Measurements from ENCODE around the gene INTS2.

Gene INTS2

GRCh38 chr17:61846761-61847375 lies 80.9 kb downstream of the INTS2 start:
- no peak for TF ChIP-seq CTCF (conservative IDR thresholded peaks at IDR 0.05)
- no peak for TF ChIP-seq ZFX (IDR thresholded peaks at IDR 0.05)
- no peak overlapping the region for H3K27ac ChIP-seq

DNA sequence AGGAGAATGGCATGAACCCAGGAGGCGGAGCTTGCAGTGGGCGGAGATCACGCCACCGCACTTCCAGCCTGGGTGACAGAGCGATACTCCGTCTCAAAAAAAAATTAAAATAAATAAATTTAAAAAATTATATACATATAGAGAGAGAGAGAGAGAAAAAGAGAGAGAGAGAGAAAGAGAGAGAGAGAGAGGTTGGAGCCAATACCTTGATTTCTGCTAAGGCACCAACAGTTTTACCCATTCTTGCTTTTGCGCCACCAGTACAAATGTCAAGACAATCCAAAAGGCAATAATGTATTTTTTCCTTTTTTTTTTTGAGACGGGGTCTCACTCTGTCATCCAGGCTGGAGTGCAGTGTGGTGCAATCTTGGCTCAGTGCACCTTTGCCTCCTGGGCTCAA lies 81.7 kb downstream of the INTS2 start:
- H3K27ac ChIP-seq = no peak overlapping the region
- TF ChIP-seq CTCF (conservative IDR thresholded peaks at IDR 0.05) = no peak
- no peak for TF ChIP-seq ZFX (IDR thresholded peaks at IDR 0.05)

DNA sequence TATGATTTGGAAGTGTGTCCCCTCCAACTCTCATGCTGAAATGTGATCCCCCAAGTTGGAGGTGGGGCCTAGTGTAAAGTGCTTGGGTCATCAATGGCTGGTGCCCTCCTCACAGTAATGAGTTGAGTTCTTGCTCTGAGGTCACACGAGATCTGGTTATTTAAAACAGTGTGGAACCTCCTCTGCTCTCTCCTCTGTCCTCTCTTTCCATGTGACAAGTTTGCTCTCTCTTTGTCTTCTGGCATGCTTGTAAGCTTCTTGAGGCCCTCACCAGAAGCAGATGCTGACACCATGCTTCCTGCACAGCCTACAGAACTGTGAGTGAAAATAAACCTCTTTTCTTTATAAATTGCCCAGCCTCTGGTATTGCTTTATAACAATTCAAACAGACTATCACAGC lies 84.3 kb downstream of the INTS2 start:
- no peak overlapping the region for H3K27ac ChIP-seq
- TF ChIP-seq CTCF (conservative IDR thresholded peaks at IDR 0.05) (no peak), ZFX (IDR thresholded peaks at IDR 0.05) (no peak)

- H3K27ac ChIP-seq = no peak overlapping the region
- TF ChIP-seq CTCF (conservative IDR thresholded peaks at IDR 0.05) = no peak
- no peak for TF ChIP-seq ZFX (IDR thresholded peaks at IDR 0.05)
These were observed 84.9 kb downstream of the INTS2 start for GRCh38 chr17:61842899-61843298.

DNA sequence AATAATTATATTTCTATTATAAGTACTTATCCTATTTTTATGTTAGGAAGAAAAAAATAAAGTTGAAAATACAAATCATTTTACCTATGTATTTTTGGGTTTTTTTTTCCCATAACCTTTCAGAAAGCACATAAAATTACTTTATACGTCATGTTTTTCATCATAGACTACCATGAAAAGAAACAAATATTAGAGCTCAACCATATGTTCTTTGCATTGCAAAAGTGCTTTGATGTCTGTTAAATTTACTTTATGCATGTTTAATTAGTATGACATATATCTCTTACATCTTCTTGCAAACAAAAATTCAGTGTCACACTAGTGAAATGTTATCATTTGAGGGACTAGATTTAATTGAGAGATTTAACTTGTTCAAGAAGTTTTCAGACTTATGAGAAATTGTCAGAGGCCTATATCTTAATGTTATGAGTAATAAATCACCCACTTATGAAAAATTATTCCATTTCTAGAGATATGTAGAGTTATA lies 88.4 kb downstream of the INTS2 start:
- TF ChIP-seq ZFX (IDR thresholded peaks at IDR 0.05) (no peak), CTCF (conservative IDR thresholded peaks at IDR 0.05) (no peak)
- no peak overlapping the region for H3K27ac ChIP-seq

DNA sequence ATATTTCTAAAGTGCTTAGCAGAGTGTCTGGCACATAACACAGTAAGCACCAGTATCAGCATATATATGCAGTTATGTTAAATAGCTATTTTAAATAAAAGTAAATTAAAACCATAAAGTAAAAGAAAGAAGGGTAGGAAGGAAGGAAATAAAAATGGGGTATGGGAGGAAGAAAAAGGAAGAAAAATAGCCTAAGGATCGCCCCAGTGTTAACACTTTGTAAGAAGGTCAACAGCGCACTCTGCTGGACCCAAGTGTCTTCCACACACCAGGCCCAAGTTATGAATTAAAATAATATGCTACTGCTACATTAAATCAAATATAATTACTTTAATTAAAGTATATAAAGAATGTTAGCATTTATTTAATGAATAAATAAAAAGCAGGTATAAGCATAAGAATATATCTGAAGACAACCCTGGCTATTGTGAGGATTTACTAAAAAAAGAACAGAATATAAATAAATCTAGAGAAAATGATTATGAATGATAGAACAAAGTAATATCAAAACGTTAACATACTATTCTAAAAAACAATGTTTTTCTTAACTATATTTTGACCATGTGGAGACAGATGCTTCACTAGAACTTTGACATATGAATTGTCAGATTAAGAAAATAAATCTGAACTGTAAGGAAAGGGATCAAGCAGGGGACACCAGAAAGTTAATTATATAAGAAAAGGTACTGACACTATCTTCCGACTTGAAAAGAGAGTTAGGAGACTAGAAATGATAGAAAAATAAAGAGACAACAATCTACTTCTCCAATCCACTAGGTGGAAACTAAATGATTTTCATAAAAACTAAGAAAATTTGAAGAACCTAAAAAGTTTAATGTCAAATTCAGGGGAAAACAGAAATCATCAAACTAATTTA lies 90.4 kb downstream of the INTS2 start:
- TF ChIP-seq CTCF (conservative IDR thresholded peaks at IDR 0.05) (peak; percentile 94), ZFX (IDR thresholded peaks at IDR 0.05) (no peak)
- no peak overlapping the region for H3K27ac ChIP-seq
